GM23248 (cell line): Measurements from ENCODE around the gene TSHZ2. TPM values are rescaled to one million over a fixed set of nuclear protein-coding genes. Genes with fewer than 3 reads are reported as not detected.

ENCODE experiments used
- DNase-seq: peaks from one replicate; pipeline ENCODE4 v3.0.0-alpha.2; 2015
- H2AFZ ChIP-seq: fragments of 200-600 bp; sonication (generic); 2 replicates; pipeline ENCODE4 v1.6.1; 2016; ENCODE audit warnings: antibody characterized with exemption
- H3F3A ChIP-seq: fragments of 200-600 bp; sonication (generic); 2 replicates; pipeline ENCODE4 v1.6.1; 2016; ENCODE audit warnings: mild to moderate bottlenecking, antibody characterized with exemption, mixed run types; ENCODE audit not compliant: insufficient read depth
- H3K27ac ChIP-seq: fragments of 200-600 bp; sonication (generic); 2 replicates; pipeline ENCODE4 v1.5.1; 2016; ENCODE audit warnings: mild to moderate bottlenecking
- H3K27me3 ChIP-seq: fragments of 200-600 bp; sonication (generic); replicated peaks from 2 replicates; pipeline ENCODE4 v1.6.1; 2016; ENCODE audit warnings: mild to moderate bottlenecking; ENCODE audit not compliant: insufficient read depth
- H3K36me3 ChIP-seq: fragments of 200-600 bp; sonication (generic); 2 replicates; pipeline ENCODE4 v1.6.1; 2016; ENCODE audit warnings: low read depth, mild to moderate bottlenecking
- H3K4me1 ChIP-seq: fragments of 200-600 bp; sonication (generic); 2 replicates; pipeline ENCODE4 v1.6.1; 2016; ENCODE audit warnings: mild to moderate bottlenecking; ENCODE audit not compliant: insufficient read depth
- H3K4me2 ChIP-seq: fragments of 200-600 bp; sonication (generic); one replicate; pipeline ENCODE4 v1.6.1; 2016; ENCODE audit warnings: mild to moderate bottlenecking; ENCODE audit not compliant: unreplicated experiment
- H3K4me3 ChIP-seq: fragments of 200-600 bp; sonication (generic); 2 replicates; pipeline ENCODE4 v1.5.1; 2016; ENCODE audit warnings: mild to moderate bottlenecking
- H3K79me2 ChIP-seq: fragments of 200-600 bp; sonication (generic); 2 replicates; pipeline ENCODE4 v1.6.1; 2016; ENCODE audit warnings: mild to moderate bottlenecking; ENCODE audit not compliant: insufficient read depth
- H3K9ac ChIP-seq: fragments of 200-600 bp; sonication (generic); 2 replicates; pipeline ENCODE4 v1.6.1; 2016; ENCODE audit warnings: mild to moderate bottlenecking
- H3K9me2 ChIP-seq: fragments of 200-600 bp; sonication (generic); 2 replicates; pipeline ENCODE4 v1.6.1; 2016; ENCODE audit warnings: mixed run types, mild to moderate bottlenecking, moderate library complexity; ENCODE audit not compliant: insufficient read depth
- H3K9me3 ChIP-seq: fragments of 200-600 bp; sonication (generic); one replicate; pipeline ENCODE4 v1.6.1; 2017; ENCODE audit warnings: low read depth
- H4K20me1 ChIP-seq: fragments of 200-600 bp; sonication (generic); 2 replicates; pipeline ENCODE4 v1.6.0; 2016; ENCODE audit not compliant: insufficient read depth
- EZH2 ChIP-seq: fragments of 200-600 bp; sonication (generic); IDR thresholded peaks from 2 replicates; pipeline ENCODE4 v1.6.1; 2018; ENCODE audit warnings: antibody characterized with exemption, mild to moderate bottlenecking; ENCODE audit not compliant: insufficient read depth, poor library complexity, severe bottlenecking
- EZH2phosphoT487 ChIP-seq: fragments of 200-600 bp; sonication (generic); IDR thresholded peaks from 2 replicates; pipeline ENCODE4 v1.6.1; 2018; ENCODE audit warnings: antibody characterized with exemption, moderate library complexity, mild to moderate bottlenecking, low read depth; ENCODE audit not compliant: insufficient read depth
- WGBS, 2 experiments: methylation state at CpG; one replicate each; pipeline ENCODE4 v1.1.6; 2015 to 2017; ENCODE audit warnings: low lambda C conversion rate in 2 of 2, low coverage in 1 of 2; ENCODE audit errors: missing lambda C conversion rate in 2 of 2; 5-methylcytosine and 5-hydroxymethylcytosine counted together
- in situ Hi-C: fragments of 300-500 bp; cut with MboI; formaldehyde crosslinking; loops from 2 replicates; pipeline ENCODE4 v1.15.0; 2020
- polyA plus RNA-seq: library from polyadenylated mRNA; unstranded; fragments of >200 nt; fragmentation: Nextera tagmentation; extraction: Ambion mirVana; gene quantifications from 2 replicates; pipeline ENCODE4 v1.2.1, GENCODE V29; 2016
- total RNA-seq: library from RNA; depleted of rRNA; stranded (reverse); fragments of >200 nt; shearing (Covaris generic); gene quantifications from 2 replicates; pipeline ENCODE4 v1.2.3, GENCODE V29; 2014

The TSHZ2 gene
- total and polyA plus RNA-seq, 2 experiments from 2014 or later, result 4.5 to 13.4 TPM

- H2AFZ ChIP-seq, result no peak overlapping the region
- peaks cover 9% of the 10 kb centered on the region; the same call in 1 of the 2 replicates for H3K4me1 ChIP-seq
- H3K79me2 ChIP-seq, result no peaks in the 10 kb centered on the region
- no peaks in the 10 kb centered on the region for H3K9me3 ChIP-seq
- no peaks in the 10 kb centered on the region for H3K27me3 ChIP-seq
- no peaks in the 10 kb centered on the region for H3K9me2 ChIP-seq
- H3F3A ChIP-seq, result peaks cover 2% of the 10 kb centered on the region; the same call in 1 of the 2 replicates
- H3K4me2 ChIP-seq, result no peak overlapping the region
- TF ChIP-seq EZH2phosphoT487, result no peak
- TF ChIP-seq EZH2, result no peak
- H4K20me1 ChIP-seq, result no peaks in the 10 kb centered on the region
- DNase-seq, result no peak
- H3K36me3 ChIP-seq, result no peaks in the 10 kb centered on the region
- in situ Hi-C loops, result no loop called here
- no peak overlapping the region for H3K9ac ChIP-seq
- H3K4me3 ChIP-seq, result no peak overlapping the region
- whole genome bisulfite sequencing, 2 experiments, result 81 to 86% methylated on average over 6 of the region's 6 CpGs
- H3K27ac ChIP-seq, result no peak overlapping the region
Observed at GRCh38 chr20:53092772-53093300, 120.7 kb downstream of the TSHZ2 start.

GRCh38 chr20:53097371-53097770, 125.2 kb downstream of the TSHZ2 start:
- no peaks in the 10 kb centered on the region for H4K20me1 ChIP-seq
- peaks cover 9% of the 10 kb centered on the region; the same call in 1 of the 2 replicates for H3F3A ChIP-seq
- no peak overlapping the region for H3K9ac ChIP-seq
- no peak overlapping the region for H2AFZ ChIP-seq
- no peaks in the 10 kb centered on the region for H3K79me2 ChIP-seq
- no peak overlapping the region for H3K4me2 ChIP-seq
- in situ Hi-C loops, result no loop called here
- peaks cover 24% of the 10 kb centered on the region for H3K4me1 ChIP-seq
- no peaks in the 10 kb centered on the region for H3K9me3 ChIP-seq
- H3K4me3 ChIP-seq, result no peak overlapping the region
- H3K9me2 ChIP-seq, result no peaks in the 10 kb centered on the region
- 32 to 34% methylated on average over 2 of the region's 2 CpGs for WGBS, 2 experiments
- no peaks in the 10 kb centered on the region for H3K36me3 ChIP-seq
- H3K27me3 ChIP-seq, result no peaks in the 10 kb centered on the region
- DNase-seq, result no peak
- H3K27ac ChIP-seq, result no peak overlapping the region
- no peak for TF ChIP-seq EZH2phosphoT487
- TF ChIP-seq EZH2, result no peak

- peaks cover 24% of the 10 kb centered on the region for H3K4me1 ChIP-seq
- TF ChIP-seq EZH2, result no peak
- no peak for TF ChIP-seq EZH2phosphoT487
- H4K20me1 ChIP-seq, result no peaks in the 10 kb centered on the region
- no peak overlapping the region for H3K4me3 ChIP-seq
- H3K27me3 ChIP-seq, result no peaks in the 10 kb centered on the region
- no peaks in the 10 kb centered on the region for H3K79me2 ChIP-seq
- no peaks in the 10 kb centered on the region for H3K9me2 ChIP-seq
- DNase-seq, result no peak
- H3F3A ChIP-seq, result peaks cover 9% of the 10 kb centered on the region; the same call in 1 of the 2 replicates
- no peak overlapping the region for H3K9ac ChIP-seq
- in situ Hi-C loops, result no loop called here
- H3K4me2 ChIP-seq, result no peak overlapping the region
- 77% methylated on average over 4 of the region's 4 CpGs for WGBS, 2 experiments
- no peaks in the 10 kb centered on the region for H3K36me3 ChIP-seq
- H3K9me3 ChIP-seq, result no peaks in the 10 kb centered on the region
- H2AFZ ChIP-seq, result no peak overlapping the region
- H3K27ac ChIP-seq, result no peak overlapping the region
Observed at GRCh38 chr20:53097791-53098190, 125.6 kb downstream of the TSHZ2 start.

- Histone ChIP-seq H3K36me3 (no peaks in the 10 kb centered on the region), H3K27ac (no peak overlapping the region), H3F3A (peaks cover 9% of the 10 kb centered on the region; the same call in 1 of the 2 replicates), H3K79me2 (no peaks in the 10 kb centered on the region), H2AFZ (no peak overlapping the region), H3K4me3 (no peak overlapping the region), H3K9me2 (no peaks in the 10 kb centered on the region), H4K20me1 (no peaks in the 10 kb centered on the region), H3K27me3 (no peaks in the 10 kb centered on the region), H3K4me1 (peaks cover 24% of the 10 kb centered on the region), H3K9ac (no peak overlapping the region), H3K9me3 (no peaks in the 10 kb centered on the region), H3K4me2 (no peak overlapping the region)
- in situ Hi-C loops, result no loop called here
- 95 to 100% methylated on average over 1 of the region's 1 CpG for WGBS, 2 experiments
- no peak for DNase-seq
- TF ChIP-seq EZH2phosphoT487 (no peak), EZH2 (no peak)
Observed at GRCh38 chr20:53098621-53099020, 126.5 kb downstream of the TSHZ2 start.
